HG02642 (cell line): ENCODE results near the gene ASB6.
"Not testable (repeated sequence)": the region's sequence is repeated elsewhere in the genome, so short reads cannot be mapped to it uniquely, and the experiment has no call there.

Experiments used
- ATAC-seq: cut with Tn5 transposase; IDR thresholded peaks from one replicate; pipeline ENCODE4 v1.9.1; 2021; ENCODE audit warnings: mild to moderate bottlenecking; ENCODE audit not compliant: unreplicated experiment, poor library complexity

ASB6 gene

DNA sequence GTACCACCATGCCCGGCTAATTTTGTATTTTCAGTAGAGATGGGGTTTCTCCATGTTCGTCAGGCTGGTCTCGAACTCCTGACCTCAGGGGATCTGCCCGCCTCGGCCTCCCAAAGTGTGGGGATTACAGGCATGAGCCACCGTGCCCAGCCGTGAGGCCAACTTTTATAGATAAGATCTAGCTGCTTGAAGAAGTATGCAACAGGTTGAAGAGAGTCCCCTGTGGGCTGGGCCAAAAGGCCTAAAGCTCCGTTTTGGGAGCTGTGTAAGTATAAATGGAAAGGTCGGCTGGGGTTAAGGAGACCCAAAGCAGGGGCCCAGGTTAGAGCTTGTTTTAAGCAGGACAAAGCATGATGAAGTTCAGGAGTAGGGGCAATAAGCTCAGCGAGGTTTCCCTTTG, 49.2 kb downstream of the ASB6 start:
- ATAC-seq = not testable (repeated sequence)

DNA sequence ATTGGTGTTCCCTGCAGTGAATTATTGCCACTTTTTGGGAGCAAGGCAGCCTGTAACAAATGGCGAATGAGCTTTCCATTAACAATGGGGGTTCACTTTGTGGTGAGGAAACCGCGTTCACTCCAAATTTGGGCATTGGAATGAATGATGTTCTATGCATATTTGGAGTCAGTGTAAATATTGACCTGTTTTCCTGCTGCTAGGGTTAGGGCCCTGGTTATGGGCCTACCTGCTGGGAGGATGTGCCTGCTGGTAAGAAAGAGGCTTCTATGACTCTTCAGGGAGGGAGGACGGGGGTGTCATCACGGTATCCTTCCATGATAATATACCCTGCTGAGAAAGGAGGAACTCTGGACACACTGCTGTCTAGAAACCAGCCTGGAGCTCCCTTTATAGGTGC, 50.0 kb downstream of the ASB6 start:
- no peak for ATAC-seq

DNA sequence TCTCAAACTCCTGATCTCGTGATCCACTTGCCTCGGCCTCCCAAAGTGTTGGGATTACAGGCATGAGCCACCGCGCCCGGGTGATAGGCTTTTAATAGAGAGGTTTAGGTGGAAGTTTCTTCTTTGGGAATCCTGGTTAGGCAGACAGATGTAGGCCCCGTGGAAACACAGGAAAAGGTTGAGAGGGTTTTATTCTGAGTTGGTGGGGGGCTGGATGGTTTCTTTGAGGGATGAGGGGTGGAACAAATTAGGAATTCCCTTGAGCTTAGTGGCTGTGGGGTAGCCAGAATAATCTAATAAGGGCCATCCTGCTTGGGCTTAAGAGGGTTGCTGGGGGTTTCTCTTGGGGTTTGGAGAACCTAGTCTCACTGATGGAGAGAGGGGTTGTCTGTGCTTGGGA, 51.5 kb downstream of the ASB6 start:
- ATAC-seq = no peak

- ATAC-seq = no peak
Measured at GRCh38 chr9:129587487-129588262, 54.3 kb downstream of the ASB6 start.

DNA sequence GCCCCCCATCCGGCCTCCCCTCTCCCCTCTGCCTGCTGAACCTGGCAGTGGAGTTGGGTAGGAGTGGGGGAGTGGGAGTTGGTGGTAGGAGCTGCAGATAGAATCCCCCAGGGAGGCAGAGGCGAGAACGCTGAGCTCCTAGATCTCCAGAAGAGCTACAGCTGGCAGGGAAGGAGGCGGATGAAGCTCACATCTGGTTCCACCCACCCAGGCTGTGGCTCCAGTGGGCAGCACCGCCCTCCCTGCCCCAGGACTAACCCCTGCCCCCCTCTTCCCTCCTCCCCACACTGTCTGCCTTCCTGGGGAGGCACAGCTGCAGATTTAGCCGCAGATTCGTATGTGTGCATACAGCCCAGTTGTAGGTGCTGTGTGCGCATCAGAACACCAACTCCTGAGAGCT, 55.3 kb downstream of the ASB6 start:
- ATAC-seq = no peak

DNA sequence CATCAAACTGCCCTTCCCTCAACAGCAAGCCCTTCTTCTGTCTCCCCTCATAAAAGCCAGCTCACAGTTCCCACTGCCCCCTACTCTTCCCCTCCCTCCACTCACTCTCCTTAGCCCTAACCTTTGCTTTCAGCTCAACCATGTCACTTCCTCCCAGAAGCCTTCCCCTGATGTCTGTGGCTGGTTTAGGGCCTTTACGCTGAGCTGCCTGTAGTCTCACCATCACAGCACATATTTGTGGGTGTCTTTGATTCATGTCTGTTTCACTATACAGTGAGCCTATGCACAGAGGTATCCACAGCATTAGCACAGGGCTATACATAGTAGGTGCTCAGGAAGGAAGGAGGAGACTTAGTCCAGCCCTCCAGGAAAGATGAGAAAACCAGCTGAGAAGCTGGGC, 55.7 kb downstream of the ASB6 start:
- ATAC-seq = no peak

- no peak for ATAC-seq
Measured at GRCh38 chr9:129585352-129585751, 56.6 kb downstream of the ASB6 start.
